Type B pancreatic cell (in vitro differentiated cells): ENCODE results near the gene PLBD2. TPM values are rescaled to one million over a fixed set of nuclear protein-coding genes. Genes with fewer than 3 reads are reported as not detected.

Source experiments
- DNase-seq: peaks from one replicate; pipeline ENCODE4 v3.0.0; 2021; ENCODE audit warnings: mixed read lengths; ENCODE audit not compliant: unreplicated experiment; ENCODE audit errors: extremely low spot score
- H3K27ac Mint-ChIP-seq: 2 replicates; pipeline ENCODE4 v1.8.0; 2021; ENCODE audit warnings: mild to moderate bottlenecking, mixed read lengths
- H3K27me3 Mint-ChIP-seq: 2 replicates; pipeline ENCODE4 v1.8.0; 2021; ENCODE audit warnings: mixed read lengths
- H3K36me3 Mint-ChIP-seq: 2 replicates; pipeline ENCODE4 v1.8.0; 2021; ENCODE audit warnings: mixed read lengths
- H3K4me1 Mint-ChIP-seq: one replicate; pipeline ENCODE4 v1.8.0; 2021; ENCODE audit warnings: mixed read lengths; ENCODE audit not compliant: unreplicated experiment
- H3K4me3 Mint-ChIP-seq: 2 replicates; pipeline ENCODE4 v1.8.0; 2021; ENCODE audit warnings: mild to moderate bottlenecking, mixed read lengths
- H3K9me3 Mint-ChIP-seq: 2 replicates; pipeline ENCODE4 v1.8.0; 2021; ENCODE audit warnings: mixed read lengths
- total RNA-seq: library from RNA; stranded (reverse); gene quantifications from 2 replicates; pipeline ENCODE4 v1.2.1, GENCODE V29; 2021; ENCODE audit warnings: low replicate concordance
- TF ChIP-seq, protein P1 (sequence below): fragments of 200-600 bp; sonication (generic); conservative IDR thresholded peaks from 2 replicates; pipeline ENCODE4 v1.5.0; 2021; ENCODE audit warnings: antibody characterized with exemption, mild to moderate bottlenecking

Gene PLBD2
- total RNA-seq, 1 donor from 2014 or later: 39.0 TPM

DNA sequence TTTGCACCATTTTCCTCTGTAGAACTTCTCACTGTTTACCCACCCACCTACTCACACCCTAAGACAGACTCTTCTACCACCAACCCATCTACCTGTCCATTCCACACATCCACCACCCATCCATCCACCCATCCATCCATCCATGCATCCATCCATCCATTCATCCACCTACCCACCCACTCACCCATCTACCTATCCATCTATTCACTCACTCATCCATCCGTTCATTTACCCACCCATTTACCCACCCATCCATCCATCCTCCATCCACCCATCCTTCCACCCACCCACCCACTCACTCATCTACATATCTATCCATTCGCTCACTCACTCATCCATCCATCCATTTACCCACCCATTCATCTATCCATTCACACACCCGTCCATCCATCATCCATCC, 15.1 kb downstream of the PLBD2 start:
- DNase-seq: no peak
- Mint-ChIP-seq H3K4me1 (no peaks in the 10 kb centered on the region), H3K4me3 (no peak overlapping the region), H3K9me3 (no peaks in the 10 kb centered on the region), H3K27me3 (no peaks in the 10 kb centered on the region), H3K27ac (no peak overlapping the region), H3K36me3 (peaks cover 20% of the 10 kb centered on the region)
- TF ChIP-seq, protein P1, sequence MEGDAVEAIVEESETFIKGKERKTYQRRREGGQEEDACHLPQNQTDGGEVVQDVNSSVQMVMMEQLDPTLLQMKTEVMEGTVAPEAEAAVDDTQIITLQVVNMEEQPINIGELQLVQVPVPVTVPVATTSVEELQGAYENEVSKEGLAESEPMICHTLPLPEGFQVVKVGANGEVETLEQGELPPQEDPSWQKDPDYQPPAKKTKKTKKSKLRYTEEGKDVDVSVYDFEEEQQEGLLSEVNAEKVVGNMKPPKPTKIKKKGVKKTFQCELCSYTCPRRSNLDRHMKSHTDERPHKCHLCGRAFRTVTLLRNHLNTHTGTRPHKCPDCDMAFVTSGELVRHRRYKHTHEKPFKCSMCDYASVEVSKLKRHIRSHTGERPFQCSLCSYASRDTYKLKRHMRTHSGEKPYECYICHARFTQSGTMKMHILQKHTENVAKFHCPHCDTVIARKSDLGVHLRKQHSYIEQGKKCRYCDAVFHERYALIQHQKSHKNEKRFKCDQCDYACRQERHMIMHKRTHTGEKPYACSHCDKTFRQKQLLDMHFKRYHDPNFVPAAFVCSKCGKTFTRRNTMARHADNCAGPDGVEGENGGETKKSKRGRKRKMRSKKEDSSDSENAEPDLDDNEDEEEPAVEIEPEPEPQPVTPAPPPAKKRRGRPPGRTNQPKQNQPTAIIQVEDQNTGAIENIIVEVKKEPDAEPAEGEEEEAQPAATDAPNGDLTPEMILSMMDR: no peak

DNA sequence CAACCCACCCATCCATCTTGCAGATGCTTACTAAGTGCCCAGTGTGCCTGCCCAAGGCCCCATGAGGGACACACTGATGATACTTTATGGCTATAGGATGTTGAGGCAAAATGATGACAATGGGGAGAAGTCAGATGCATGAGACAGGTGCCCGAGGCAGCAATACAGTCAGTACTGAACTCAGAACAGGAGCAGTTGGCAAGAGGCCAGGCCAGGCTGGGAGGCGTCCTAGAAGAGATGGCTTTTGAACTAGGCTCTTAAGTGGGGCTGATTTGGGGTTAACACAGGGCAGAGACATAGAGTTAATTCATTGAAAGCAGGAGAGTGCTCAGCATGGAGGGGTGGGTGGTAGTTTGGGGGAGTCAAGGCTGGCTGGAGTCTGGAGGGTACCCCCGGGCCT, 15.6 kb downstream of the PLBD2 start:
- DNase-seq: no peak
- Mint-ChIP-seq H3K36me3 (peaks cover 20% of the 10 kb centered on the region), H3K4me3 (no peak overlapping the region), H3K27me3 (no peaks in the 10 kb centered on the region), H3K4me1 (no peaks in the 10 kb centered on the region), H3K27ac (no peak overlapping the region), H3K9me3 (no peaks in the 10 kb centered on the region)
- TF ChIP-seq, protein P1: no peak

DNA sequence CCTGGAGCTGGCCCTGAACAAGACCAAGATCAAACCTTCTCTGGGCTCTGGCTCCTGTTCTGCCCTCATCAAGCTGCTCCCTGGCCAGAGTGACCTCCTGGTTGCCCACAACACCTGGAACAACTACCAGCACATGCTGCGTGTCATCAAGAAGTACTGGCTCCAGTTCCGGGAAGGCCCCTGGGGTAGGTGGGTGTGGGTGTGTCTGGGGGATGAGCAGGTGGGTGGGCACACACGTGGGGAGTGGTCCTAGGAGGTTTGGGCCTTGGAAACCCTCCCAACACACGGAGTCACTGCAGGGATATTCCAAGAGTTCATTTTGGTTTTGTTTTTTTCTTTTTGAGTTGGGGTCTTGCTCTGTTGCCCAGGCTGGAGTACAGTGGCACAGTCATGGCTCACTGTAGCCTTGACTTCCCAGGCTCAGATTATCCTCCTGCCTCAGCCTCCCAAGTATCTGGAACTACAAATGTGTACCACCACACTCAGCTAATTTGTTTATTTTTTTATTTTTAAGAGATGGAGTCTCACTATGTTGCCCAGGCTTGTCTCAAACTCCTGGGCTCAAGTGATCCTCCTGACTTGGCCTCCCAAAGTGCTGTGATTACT, 16.5 kb downstream of the PLBD2 start:
- Mint-ChIP-seq H3K36me3 (peaks cover 20% of the 10 kb centered on the region), H3K27ac (no peak overlapping the region), H3K27me3 (no peaks in the 10 kb centered on the region), H3K9me3 (no peaks in the 10 kb centered on the region), H3K4me1 (no peaks in the 10 kb centered on the region), H3K4me3 (no peak overlapping the region)
- TF ChIP-seq, protein P1: no peak
- DNase-seq: no peak

DNA sequence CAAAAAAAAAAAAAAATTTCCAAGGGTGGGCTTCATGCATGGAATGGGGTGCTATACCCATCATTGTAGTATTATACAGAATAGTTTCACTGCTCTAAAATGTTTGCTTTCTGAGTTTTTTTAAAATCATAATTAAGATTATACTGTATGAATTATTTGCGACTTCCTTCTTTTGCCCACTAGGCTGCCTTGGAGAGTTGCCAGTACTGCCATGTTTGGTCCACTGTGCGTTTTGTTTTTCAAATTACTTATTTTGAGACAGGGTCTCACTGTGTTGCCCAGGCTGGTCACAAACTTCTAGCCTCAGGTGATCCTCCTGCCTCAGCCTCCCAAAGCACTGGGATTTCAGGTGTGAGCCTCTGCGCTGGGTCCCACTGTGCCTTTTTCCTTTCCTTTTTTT, 19.9 kb downstream of the PLBD2 start:
- H3K27ac Mint-ChIP-seq: no peak overlapping the region
- no peak for DNase-seq
- TF ChIP-seq, protein P1: no peak
- no peaks in the 10 kb centered on the region for H3K9me3 Mint-ChIP-seq
- peaks cover 3% of the 10 kb centered on the region for H3K4me1 Mint-ChIP-seq
- peaks cover 16% of the 10 kb centered on the region for H3K36me3 Mint-ChIP-seq
- H3K4me3 Mint-ChIP-seq: no peak overlapping the region
- H3K27me3 Mint-ChIP-seq: no peaks in the 10 kb centered on the region

DNA sequence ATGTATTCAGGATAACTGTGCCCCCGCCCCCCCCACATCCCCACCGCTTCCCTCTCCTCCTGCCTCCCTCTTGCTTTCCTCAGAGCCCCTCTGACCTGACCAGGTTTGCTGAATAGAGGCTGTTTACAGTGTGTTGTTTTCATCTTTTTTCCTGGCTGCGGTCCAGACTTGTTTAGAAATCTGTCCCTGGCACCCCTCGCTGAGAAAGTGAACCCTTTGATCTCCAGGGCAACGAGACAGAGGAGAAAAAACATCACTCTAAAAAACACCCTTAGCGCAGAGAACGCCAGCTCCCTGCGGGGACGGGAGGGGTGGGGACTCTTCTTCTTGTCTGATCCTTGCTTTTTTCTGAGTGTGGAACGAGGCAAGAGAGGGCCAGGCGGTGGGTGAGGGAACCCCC, 22.8 kb downstream of the PLBD2 start:
- no peaks in the 10 kb centered on the region for H3K27me3 Mint-ChIP-seq
- H3K36me3 Mint-ChIP-seq: peaks cover 10% of the 10 kb centered on the region
- TF ChIP-seq, protein P1: no peak
- no peak overlapping the region for H3K4me3 Mint-ChIP-seq
- no peaks in the 10 kb centered on the region for H3K9me3 Mint-ChIP-seq
- DNase-seq: no peak
- no peak overlapping the region for H3K27ac Mint-ChIP-seq
- H3K4me1 Mint-ChIP-seq: peaks cover 3% of the 10 kb centered on the region

DNA sequence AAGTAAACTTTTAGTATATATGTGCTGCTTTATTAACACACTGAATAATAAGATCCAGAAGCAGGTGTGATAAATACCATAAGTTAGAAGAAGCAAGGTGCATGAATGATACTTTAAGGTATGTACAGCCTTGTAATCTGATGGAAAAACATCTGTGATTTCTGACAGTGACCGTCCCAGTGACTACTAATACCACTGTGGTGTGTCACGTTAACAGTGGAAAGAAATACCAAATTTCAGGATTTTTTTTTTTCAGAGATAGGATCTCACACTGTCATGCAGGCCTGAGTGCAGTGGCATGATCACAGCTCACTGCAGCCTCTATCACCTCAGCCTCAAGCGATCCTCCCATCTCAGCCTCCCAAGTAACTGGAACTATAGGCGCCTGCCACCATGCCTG, 23.8 kb downstream of the PLBD2 start:
- no peak for DNase-seq
- H3K4me1 Mint-ChIP-seq: peaks cover 3% of the 10 kb centered on the region
- H3K27me3 Mint-ChIP-seq: no peaks in the 10 kb centered on the region
- no peak overlapping the region for H3K4me3 Mint-ChIP-seq
- H3K36me3 Mint-ChIP-seq: peaks cover 8% of the 10 kb centered on the region
- TF ChIP-seq, protein P1: no peak
- H3K27ac Mint-ChIP-seq: no peak overlapping the region
- H3K9me3 Mint-ChIP-seq: no peaks in the 10 kb centered on the region
